CD4-positive, alpha-beta T cell treated with Interferon gamma for 1 hour (primary cell): ENCODE results near the gene METTL27.
"Not testable (repeated sequence)": the region's sequence is repeated elsewhere in the genome, so short reads cannot be mapped to it uniquely, and the experiment has no call there.

Experiments used
- DNase-seq: peaks from one replicate; pipeline ENCODE4 v3.0.0-alpha.2; 2020

METTL27 gene, protein sequence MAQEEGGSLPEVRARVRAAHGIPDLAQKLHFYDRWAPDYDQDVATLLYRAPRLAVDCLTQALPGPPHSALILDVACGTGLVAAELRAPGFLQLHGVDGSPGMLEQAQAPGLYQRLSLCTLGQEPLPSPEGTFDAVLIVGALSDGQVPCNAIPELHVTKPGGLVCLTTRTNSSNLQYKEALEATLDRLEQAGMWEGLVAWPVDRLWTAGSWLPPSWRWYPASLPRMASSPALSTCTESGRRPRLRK

GRCh38 chr7:73842067-73842976, at the start of gene METTL27:
Gene METTL27 (minus strand): TSS chr7:73842516. CDS start chr7:73842140, 376 bp downstream.
- DNase-seq = peak; percentile 90

DNA sequence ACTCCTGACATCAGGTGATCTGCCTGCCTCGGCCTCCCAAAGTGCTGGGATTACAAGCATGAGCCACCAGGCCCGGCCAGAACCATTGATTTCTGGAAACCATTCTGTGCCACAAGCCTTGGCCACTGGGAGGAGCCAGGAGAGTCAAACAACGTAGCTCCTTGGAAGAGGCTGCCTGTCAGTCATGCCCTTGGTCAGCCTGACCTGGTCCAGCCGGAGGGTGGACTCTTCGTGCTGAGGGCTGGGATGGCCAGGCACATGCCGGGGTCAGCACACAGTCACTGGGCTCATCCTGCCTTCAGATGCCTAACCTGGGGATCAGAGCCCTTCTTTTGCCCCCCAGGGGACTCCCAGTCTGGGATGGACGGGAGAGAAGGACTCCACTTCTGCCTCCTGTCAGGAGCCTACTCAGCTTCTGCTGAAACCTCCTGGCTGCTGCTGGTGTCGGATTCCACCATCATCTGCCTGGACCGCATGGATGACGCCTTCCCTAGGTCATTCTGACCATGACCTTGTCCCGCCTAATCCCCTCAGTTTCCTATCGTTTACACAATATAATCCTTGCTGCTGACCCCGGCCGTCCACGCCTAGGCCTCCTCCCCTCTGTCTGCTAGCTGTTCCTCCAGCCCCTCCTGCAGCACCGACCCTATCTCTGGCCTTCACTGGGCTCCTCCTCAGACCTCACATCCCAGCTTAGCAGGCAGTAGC, 49.0 kb upstream of the METTL27 start:
- DNase-seq = no peak

GRCh38 chr7:73890555-73891147, 48.3 kb upstream of the METTL27 start:
- DNase-seq = no peak

- DNase-seq = no peak
These were observed 46.6 kb upstream of the METTL27 start for GRCh38 chr7:73888959-73889358.

DNA sequence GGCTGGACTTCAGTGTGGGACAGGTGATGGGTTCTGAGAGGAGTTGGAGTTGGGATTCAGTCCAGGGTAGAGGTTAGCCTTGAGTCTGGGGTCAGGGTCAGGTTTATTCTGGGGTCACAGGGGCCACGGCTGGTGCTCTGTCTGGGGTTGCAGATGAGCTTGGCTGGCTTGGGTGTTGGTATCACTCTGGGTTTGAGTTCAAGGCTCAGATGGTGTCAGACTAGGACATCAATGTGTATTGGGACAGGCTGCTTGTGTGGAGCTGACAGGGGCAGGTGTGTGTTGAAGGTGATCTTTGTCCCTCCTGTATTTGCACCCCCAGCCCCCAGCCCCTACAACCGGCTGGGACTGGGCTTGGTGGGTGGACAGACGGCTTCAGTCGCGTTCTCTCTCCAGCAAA, 45.4 kb upstream of the METTL27 start:
- no peak for DNase-seq

- no peak for DNase-seq
These were observed 43.9 kb upstream of the METTL27 start for GRCh38 chr7:73885975-73886798.

DNA sequence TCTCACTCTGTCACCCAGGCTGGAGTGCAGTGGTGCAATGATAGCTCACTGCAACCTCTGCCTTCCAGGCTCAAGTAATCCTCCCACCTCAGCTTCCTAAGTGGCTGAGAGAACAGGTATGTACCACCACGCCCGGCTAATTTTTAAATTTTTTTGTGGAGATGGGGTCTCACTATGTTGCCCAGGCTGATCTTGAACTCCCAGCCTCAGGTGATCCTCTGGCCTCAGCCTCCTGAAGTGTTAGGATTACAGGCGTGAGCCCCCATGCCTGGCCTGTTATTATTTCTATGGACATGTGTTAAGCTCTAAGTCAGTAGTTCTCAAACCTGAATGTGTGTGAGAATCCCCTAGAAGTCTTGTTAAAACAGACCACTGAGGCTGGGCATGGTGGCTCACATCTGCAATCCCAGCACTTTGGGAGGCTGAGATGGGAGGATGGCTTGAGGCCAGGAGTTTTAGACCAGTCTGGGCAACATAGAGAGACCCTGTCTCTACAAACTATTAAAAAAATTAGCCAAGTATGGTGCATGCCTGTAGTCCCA, 43.2 kb upstream of the METTL27 start:
- no peak for DNase-seq

- not testable (repeated sequence) for DNase-seq
These were observed 42.6 kb upstream of the METTL27 start for GRCh38 chr7:73884867-73885422.

GRCh38 chr7:73882047-73882402, 39.7 kb upstream of the METTL27 start:
- no peak for DNase-seq

DNA sequence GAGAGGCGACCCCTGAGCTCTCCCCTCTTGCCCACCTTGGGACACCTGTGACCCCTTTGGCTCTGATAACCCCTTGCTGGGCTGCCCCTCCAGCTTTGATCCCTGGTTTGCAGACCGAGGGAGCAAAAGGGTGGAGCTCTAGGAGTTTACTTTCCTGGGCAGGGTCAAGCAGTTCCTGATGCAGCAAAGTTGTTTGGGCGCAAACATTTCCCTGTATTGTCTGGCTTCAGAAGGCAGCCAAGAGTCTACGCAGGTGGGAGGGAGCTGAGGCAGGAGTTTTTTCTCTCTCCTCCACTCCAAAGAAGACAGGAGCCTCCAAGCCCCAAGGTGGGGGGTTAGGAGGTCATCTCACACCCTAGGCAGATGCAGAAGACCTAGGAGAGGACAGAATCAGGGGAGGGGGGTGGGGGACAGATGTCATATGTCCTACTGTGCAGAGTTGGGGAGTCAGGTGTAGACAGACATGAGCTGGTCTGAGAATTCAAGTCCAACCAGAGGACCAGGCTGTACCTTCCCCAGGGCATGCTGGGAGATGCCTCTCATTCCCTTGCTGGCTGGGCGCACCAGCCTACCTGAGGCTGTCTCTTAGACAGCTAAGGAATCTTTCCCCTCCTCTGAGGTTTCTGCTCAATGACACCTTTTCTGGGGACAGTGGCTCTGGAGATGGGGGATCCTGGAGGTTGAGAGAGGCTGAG, 39.2 kb upstream of the METTL27 start:
- DNase-seq = no peak

- no peak for DNase-seq
These were observed 38.5 kb upstream of the METTL27 start for GRCh38 chr7:73880755-73881328.

GRCh38 chr7:73879977-73880681, 37.8 kb upstream of the METTL27 start:
- no peak for DNase-seq

DNA sequence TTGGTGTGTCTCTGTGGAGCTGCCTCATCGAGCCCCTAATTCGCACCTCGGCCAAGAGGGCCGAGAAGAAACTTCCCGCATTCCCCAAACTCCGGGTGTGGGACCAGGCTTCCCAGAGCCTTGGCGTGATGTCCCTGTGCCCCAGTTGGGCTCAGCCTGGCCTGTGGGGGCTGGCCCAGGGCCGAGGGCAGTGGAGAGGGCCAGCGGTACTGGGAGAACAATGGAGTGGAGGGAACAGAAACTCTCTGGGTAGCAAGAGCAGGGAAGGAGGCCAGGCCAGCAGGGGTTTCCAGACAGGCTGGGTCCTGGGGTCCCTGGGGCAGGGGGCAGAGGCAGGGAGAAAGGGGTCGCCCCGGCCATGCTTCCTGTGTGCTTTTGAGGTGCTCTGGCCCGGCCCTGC, 34.7 kb upstream of the METTL27 start:
- DNase-seq = no peak

DNA sequence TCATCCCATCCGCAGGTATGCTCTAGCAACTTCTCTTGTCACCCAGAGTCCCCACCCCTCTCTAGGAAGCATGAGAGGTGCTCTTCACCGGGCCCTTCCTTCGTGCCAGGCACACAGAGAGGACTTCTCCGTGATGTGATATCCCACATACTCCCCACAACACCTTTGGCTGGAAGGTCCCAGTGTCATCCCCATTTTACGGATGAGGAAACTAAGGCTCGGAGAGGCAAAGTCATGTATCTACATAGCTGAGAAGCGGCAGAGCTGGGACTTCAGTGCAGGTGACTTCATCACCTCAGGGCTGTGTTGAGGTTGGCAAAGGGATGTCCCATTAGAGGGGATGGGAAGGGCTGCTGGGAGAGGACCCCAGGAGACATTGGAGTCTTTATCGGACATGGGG, 34.0 kb upstream of the METTL27 start:
- DNase-seq = no peak

DNA sequence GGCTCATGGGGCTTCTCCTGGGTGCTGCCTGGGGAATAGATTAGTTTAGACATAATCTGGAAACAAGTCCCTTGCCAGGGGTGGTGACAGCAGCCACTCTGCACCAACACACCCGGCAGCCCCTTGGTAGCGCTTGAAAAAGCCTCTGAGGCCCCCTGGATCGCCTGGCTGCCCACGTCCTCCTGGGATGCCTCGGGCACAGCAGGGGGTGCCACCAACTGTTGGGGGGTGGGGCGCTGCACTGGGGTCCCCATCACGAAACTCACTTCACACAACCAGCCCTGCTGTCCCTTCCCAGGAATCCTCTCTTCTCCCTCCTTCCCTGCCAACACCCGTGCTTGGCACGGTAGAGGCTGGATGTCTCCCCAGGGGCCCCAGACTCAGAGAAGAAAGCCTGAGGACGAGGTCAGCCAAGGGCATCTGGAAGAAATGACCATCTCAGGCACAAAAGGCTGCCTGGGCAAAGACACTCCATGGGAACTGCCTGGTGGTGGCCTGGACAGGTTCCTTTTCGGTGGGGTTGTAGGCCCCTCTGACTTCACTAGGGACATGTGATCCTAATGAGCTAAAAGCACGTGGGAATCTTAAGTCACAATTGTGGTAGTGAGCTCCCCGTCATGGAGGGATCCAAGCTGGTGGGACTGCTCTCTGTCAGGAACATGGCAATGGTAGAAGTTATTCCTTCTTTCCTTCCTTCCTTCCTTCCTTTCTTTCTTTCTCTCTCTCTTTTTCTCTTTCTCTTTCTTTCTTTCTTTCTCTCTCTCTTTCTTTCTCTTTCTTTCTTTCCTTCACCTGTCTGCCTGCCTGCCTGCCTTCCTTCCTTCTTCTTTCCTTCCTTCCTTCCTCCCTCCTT, 30.0 kb upstream of the METTL27 start:
- no peak for DNase-seq

GRCh38 chr7:73871163-73872011, 29.1 kb upstream of the METTL27 start:
- no peak for DNase-seq

GRCh38 chr7:73870041-73870492, 27.8 kb upstream of the METTL27 start:
- no peak for DNase-seq
